Esophagus muscularis mucosa (tissue), 3 donors: Measurements from ENCODE around the gene AHCYL2.

Experiments
- CTCF ChIP-seq, 3 experiments: fragments of 200-600 bp in 2 of 3; fragments of 450-650 bp in 1 of 3; sonication (generic) in 2 of 3; IDR thresholded peaks; one replicate each; pipeline ENCODE4 v1.5.1; 2017 to 2019; ENCODE audit warnings: antibody characterized with exemption in 3 of 3, mild to moderate bottlenecking in 2 of 3, moderate library complexity in 1 of 3
- POLR2A ChIP-seq: fragments of 450-650 bp; IDR thresholded peaks from one replicate; pipeline ENCODE4 v1.6.1; 2017; ENCODE audit warnings: antibody characterized with exemption, moderate library complexity, mild to moderate bottlenecking, low read depth

GRCh38 chr7:129437190-129437589 is 212.4 kb downstream of the AHCYL2 start:
- TF ChIP-seq CTCF (IDR thresholded peaks at IDR 0.05) = no peak
- TF ChIP-seq POLR2A = no peak
